ENCODE data around the gene GPATCH4. TPM values are rescaled to one million over a fixed set of nuclear protein-coding genes. Genes with fewer than 3 reads are reported as not detected.
A peak's percentile ranks its signal among the peaks of the same experiment; 100 is the strongest.
"Not testable (repeated sequence)": the region's sequence is repeated elsewhere in the genome, so short reads cannot be mapped to it uniquely, and the experiment has no call there.

Gene GPATCH4
- total RNA-seq, 2 experiments from 2014 or later: 19.0 to 20.6 TPM

DNA sequence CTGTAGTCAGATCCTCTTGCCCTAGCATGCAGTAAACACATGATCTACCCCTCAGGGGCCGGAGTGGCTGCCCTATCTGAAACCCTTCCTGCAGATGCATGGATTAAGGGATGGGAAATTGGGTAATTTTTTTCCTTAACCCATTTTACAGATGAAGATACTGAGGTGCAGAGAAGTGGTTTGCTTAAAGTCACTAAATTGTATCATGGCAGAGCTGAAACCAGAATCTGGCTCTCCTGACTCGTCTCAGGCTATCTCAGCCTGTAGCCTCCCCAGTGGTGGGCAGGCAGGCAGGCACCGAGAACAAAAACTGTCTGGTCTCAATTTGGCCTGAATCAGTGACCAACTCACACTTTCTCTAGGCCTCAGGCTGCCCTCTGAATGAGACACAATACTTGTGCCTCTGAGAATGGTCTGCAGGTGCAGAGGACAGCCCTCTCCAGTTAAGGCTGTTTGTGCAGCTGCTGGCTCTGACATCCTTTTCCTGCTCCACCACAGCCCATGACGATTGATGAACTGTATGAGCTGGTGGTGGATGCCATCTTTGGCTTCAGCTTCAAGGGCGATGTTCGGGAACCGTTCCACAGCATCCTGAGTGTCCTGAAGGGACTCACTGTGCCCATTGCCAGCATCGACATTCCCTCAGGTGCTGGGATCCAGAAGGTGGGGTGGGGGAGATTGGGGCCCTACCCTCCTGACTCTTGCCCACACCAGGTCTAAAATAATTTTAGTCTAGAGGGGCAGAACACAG lies 8.2 kb downstream of the GPATCH4 start:
- no peaks in the 10 kb centered on the region for H3K9me3 Mint-ChIP-seq
- peaks cover 30% of the 10 kb centered on the region for H3K36me3 Mint-ChIP-seq (ENCODE audit: low read depth)
- no peak for DNase-seq
- peak overlapping the region; percentile 64 for H3K27ac Mint-ChIP-seq
- ChIA-PET CTCF (interaction anchor here (0.6 to 3.4 kb wide), 6 partner anchors 11 to 634 kb away, joined by 3 to 16 read pairs (median 6); no protein-coding TSS in a partner anchor), POLR2A (interaction anchor here (0.7 to 3.1 kb wide), 9 partner anchors 10 to 136 kb away, joined by 3 to 29 read pairs (median 3); partner anchors contain the start of gene MEF2D)
- H3K27me3 Mint-ChIP-seq: no peaks in the 10 kb centered on the region
- H3K4me1 Mint-ChIP-seq: peaks cover 29% of the 10 kb centered on the region
- H3K4me3 Mint-ChIP-seq: peak overlapping the region; percentile 79

DNA sequence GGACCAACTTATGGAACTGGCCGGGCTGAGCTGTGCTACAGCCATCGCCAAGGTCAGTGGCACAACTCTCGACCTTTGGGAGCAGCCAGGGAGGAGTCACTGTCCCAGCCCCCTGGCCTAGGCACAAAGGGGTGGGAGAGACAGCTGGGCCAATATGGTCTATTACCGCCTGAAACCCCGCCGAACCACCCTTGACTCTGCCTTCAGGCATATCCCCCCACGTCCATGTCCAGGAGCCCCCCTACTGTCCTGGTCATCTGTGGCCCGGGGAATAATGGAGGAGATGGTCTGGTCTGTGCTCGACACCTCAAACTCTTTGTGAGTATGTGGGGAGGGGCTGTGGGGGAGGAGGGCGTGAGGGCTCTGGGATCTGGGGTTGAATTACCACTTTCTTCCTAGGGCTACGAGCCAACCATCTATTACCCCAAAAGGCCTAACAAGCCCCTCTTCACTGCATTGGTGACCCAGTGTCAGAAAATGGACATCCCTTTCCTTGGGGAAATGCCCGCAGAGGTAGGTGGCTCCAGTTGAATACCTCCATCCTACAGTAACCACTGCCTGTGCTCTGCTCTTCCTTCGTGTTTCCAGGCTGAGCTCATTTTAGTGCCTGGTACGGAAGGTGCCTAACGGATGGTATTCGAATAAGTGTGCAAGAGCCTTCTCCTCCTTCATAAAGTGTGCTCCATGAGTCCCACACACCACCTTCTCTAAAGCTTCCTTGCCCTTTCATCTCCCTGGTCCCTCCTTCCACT lies 8.9 kb downstream of the GPATCH4 start:
- Mint-ChIP-seq H3K9me3 (no peaks in the 10 kb centered on the region), H3K36me3 (ENCODE audit: low read depth) (peaks cover 25% of the 10 kb centered on the region), H3K4me3 (peak overlapping the region; percentile 79), H3K27me3 (no peaks in the 10 kb centered on the region), H3K27ac (peak overlapping the region; percentile 64), H3K4me1 (peaks cover 29% of the 10 kb centered on the region)
- DNase-seq: no peak
- ChIA-PET CTCF (interaction anchor here (0.5 to 3.4 kb wide), 10 partner anchors 11 to 134 kb away, joined by 3 to 16 read pairs (median 6); no protein-coding TSS in a partner anchor), POLR2A (interaction anchor here (0.6 to 3.1 kb wide), 17 partner anchors 8 to 656 kb away, joined by 3 to 45 read pairs (median 3); partner anchors contain the start of genes GPATCH4 and MEF2D)

DNA sequence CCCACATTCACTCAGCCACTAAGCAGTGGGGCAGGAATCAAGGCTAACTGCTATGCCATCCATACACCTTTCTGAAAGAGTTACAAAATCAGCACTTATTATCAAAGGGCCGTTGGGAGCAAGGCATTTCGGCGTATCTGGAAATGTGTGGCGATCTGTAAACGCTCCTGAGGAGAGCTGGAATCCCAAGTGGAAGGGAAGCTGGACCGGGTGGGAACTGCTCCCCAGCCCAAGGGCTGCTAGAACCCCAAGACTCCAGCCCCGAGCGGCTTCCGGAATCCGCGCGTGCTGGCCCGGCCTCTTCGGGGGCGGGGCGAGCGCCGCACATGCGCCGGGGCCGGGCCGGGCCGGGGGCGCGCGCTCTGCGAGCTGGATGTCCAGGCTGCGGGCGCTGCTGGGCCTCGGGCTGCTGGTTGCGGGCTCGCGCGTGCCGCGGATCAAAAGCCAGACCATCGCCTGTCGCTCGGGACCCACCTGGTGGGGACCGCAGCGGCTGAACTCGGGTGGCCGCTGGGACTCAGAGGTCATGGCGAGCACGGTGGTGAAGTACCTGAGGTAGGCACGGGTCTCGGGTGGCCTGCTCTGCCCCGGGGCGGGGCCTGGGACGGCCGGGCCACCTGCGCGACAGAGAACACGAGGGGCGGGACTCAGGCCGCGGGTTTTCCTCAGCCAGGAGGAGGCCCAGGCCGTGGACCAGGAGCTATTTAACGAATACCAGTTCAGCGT lies 9.7 kb downstream of the GPATCH4 start, which contains the start of gene NAXE:
TSS of gene NAXE (plus strand) at position 345 of the 726 bp plus-strand sequence. CDS start at position 374, 29 bp downstream.
- POLR2A ChIA-PET: interaction anchor here (0.6 to 3.1 kb wide), 20 partner anchors 9 to 655 kb away, joined by 3 to 45 read pairs (median 3); partner anchors contain the start of genes GPATCH4 and MEF2D
- H3K36me3 Mint-ChIP-seq (ENCODE audit: low read depth): peaks cover 18% of the 10 kb centered on the region
- CTCF ChIA-PET: interaction anchor here (0.5 to 3.4 kb wide), 19 partner anchors 8 to 172 kb away, joined by 3 to 16 read pairs (median 4); no protein-coding TSS in a partner anchor
- DNase-seq: peak; percentile 73
- peak within 1 kb of the TSS; percentile 76 for H3K27ac Mint-ChIP-seq
- no peaks in the 10 kb centered on the region for H3K27me3 Mint-ChIP-seq
- peaks cover 35% of the 10 kb centered on the region for H3K4me1 Mint-ChIP-seq
- H3K4me3 Mint-ChIP-seq: peak within 1 kb of the TSS; percentile 79
- no peaks in the 10 kb centered on the region for H3K9me3 Mint-ChIP-seq

DNA sequence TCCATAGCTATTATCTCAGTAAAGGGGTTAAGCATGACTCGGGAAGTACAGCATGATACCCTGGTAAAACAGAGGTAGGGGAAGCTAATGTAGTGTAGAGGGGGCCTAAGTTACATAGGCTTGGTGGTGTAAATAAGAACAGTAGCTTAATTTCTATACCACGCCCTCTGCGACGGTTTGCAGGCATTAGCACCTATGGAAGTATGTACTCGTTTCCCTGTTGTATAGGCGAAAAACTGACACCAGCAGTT lies 10.2 kb downstream of the GPATCH4 start:
- Mint-ChIP-seq H3K9me3 (no peaks in the 10 kb centered on the region), H3K36me3 (ENCODE audit: low read depth) (peaks cover 16% of the 10 kb centered on the region), H3K4me3 (peak overlapping the region; percentile 79), H3K27ac (peak overlapping the region; percentile 76), H3K4me1 (peaks cover 36% of the 10 kb centered on the region), H3K27me3 (no peaks in the 10 kb centered on the region)
- POLR2A ChIA-PET: interaction anchor here (0.7 to 3.1 kb wide), 15 partner anchors 8 to 253 kb away, joined by 3 to 45 read pairs (median 3); partner anchors contain the start of genes GPATCH4 and MEF2D
- DNase-seq: no peak
- CTCF ChIA-PET: interaction anchor here (0.7 to 3.4 kb wide), 16 partner anchors 9 to 172 kb away, joined by 3 to 16 read pairs (median 4); no protein-coding TSS in a partner anchor

DNA sequence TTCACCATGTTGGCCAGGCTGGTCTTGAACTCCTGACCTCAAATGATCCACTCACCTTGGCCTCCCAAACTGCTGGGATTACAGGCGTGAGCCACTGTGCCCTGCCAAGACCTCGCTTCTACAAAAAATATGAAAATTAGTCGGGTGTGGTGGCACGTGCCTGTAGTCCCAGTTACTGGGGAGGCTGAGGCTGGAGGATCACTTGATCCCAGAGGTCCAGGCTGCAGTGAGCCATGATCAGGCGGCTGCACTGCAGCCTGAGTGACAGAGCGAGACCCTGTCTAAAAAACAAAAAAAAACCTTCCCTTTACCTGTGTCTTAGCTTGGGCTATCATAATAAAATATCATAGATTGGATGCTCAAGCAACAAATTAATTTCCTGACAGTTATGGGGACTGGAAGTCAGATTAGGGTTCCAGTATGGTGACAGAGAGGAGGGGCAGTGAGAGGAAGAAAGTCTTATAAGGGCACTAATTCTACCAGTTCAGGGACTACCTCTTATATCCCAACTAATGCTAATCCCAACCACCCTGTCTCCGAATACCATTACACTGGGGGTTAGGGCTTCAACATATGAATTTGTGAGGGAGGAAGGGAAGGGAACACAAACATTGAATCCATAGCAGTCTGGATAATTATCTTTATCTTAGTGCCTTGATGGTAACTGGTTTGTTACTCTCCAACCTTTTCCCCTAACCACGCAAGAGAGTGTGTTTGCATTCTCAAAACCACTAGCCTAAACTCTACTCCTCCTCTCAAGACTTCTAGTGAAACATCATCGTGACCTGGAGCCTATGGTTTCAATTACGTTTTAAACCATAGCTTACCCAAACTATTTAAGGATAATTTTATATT lies 10.7 kb downstream of the GPATCH4 start:
- DNase-seq: no peak
- Mint-ChIP-seq H3K27me3 (no peaks in the 10 kb centered on the region), H3K4me3 (peak overlapping the region; percentile 79), H3K4me1 (peaks cover 36% of the 10 kb centered on the region), H3K36me3 (ENCODE audit: low read depth) (peaks cover 13% of the 10 kb centered on the region), H3K27ac (peak overlapping the region; percentile 76), H3K9me3 (no peaks in the 10 kb centered on the region)
- POLR2A ChIA-PET: interaction anchor here (0.6 to 3.1 kb wide), 13 partner anchors 8 to 545 kb away, joined by 3 to 45 read pairs (median 3); partner anchors contain the start of genes GPATCH4 and MEF2D
- CTCF ChIA-PET: interaction anchor here (0.7 to 3.4 kb wide), 16 partner anchors 9 to 171 kb away, joined by 3 to 16 read pairs (median 4); no protein-coding TSS in a partner anchor

DNA sequence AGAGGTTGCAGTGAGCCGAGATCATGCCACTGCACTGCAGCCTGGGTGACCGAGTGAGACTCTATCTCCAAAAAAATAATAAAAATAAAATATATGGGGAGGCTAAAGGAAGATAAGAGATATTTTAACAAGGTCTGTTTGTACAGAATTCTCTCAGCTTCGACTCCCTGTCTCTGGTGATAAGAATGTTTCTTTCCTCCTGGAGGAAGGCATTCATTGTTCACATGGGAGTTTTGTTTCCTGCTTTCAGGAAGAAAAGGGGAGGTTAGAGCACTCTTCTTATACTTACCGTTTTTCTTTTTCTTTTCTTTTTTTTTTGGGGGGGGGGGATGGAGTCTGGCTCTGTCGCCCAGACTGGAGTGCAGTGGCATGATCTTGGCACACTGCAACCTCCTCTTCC lies 11.7 kb downstream of the GPATCH4 start:
- no peak overlapping the region for H3K4me3 Mint-ChIP-seq
- H3K4me1 Mint-ChIP-seq: peaks cover 31% of the 10 kb centered on the region
- no peaks in the 10 kb centered on the region for H3K9me3 Mint-ChIP-seq
- CTCF ChIA-PET: interaction anchor here (1.3 to 1.4 kb wide), 2 partner anchors 19 to 137 kb away, joined by 3 to 4 read pairs; no protein-coding TSS in a partner anchor
- POLR2A ChIA-PET: interaction anchor here (3.0 kb wide), 1 partner anchor 11 kb away, joined by 45 read pairs; the partner anchor contains the start of gene GPATCH4
- no peaks in the 10 kb centered on the region for H3K27me3 Mint-ChIP-seq
- H3K27ac Mint-ChIP-seq: no peak overlapping the region
- DNase-seq: no peak
- H3K36me3 Mint-ChIP-seq (ENCODE audit: low read depth): peaks cover 6% of the 10 kb centered on the region

DNA sequence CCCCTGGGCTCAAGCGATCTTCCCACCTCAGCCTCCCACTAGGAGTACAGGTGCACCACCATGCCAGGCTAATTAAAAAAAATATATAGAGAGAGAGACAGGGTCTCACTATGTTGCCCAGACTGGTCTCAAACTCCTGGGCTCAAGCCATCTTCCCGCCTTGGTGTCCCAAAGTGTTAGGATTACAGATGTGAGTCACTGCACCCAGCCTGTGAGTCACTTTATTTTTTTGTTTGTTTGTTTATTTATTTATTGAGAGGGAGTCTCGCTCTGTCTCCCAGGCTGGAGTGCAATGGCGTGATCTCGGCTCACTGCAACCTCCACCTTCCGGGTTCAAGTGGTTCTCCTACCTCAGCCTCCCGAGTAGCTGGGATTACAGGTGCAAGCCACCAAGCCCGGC lies 13.4 kb downstream of the GPATCH4 start:
- CTCF ChIA-PET; H3K27ac Mint-ChIP-seq; H3K27me3 Mint-ChIP-seq; H3K9me3 Mint-ChIP-seq; DNase-seq; H3K36me3 Mint-ChIP-seq (ENCODE audit: low read depth); H3K4me3 Mint-ChIP-seq; POLR2A ChIA-PET: not testable (repeated sequence)
- H3K4me1 Mint-ChIP-seq: peaks cover 27% of the 10 kb centered on the region

DNA sequence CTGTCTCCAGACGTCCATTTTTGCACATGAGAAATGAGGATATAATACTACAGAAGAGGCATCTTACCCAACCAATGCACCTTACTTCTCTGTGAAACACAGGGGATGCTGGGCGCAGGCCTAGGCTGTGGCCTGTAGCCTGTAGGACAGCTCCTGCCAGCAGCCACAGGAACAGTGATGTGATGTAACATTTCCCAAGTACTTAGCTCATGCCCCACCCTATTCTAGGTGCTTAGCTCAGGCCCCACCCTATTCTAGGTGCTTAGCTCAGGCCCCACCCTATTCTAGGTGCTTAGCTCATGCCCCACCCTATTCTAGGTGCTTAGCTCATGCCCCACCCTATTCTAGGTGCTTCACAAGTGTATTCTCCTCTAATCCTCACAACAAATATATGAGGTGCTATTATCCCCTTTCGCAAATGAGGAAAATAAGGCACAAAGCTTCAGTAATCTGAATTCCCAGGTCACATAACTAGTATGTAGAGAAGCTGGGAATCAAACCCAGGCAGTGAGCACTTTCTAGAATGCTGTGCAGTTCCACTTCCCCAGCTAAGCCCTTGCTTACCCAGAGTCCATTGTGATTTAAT lies 14.3 kb downstream of the GPATCH4 start:
- Mint-ChIP-seq H3K4me1 (peaks cover 20% of the 10 kb centered on the region), H3K4me3 (no peak overlapping the region), H3K27me3 (no peaks in the 10 kb centered on the region), H3K9me3 (no peaks in the 10 kb centered on the region), H3K27ac (no peak overlapping the region), H3K36me3 (ENCODE audit: low read depth) (no peaks in the 10 kb centered on the region)
- ChIA-PET POLR2A (interaction anchor here (0.6 to 2.2 kb wide), 2 partner anchors 13 to 57 kb away, joined by 3 to 13 read pairs; no protein-coding TSS in a partner anchor), CTCF (interaction anchor here (0.8 to 2.7 kb wide), 6 partner anchors 16 to 133 kb away, joined by 3 to 16 read pairs (median 4); no protein-coding TSS in a partner anchor)
- no peak for DNase-seq

DNA sequence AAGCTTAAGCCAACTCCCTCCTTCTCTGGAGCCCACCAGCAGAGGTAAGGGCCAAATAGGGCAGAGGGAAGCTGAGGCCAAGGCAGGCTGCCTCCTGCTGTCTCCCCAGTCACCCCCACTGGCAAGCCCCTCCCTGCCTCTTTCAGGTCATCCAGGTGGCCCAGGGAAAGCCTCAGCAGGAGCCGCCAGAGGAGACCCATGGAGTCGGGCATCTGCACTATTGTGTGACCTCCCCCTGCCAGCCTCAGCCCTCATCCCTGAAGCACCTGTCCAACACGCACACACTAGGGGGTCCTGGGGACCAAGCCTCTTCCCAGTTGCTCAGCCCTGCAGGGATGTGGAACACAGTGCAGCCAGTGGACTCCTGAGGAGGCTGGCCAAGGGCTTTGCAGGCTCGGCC lies 15.0 kb downstream of the GPATCH4 start:
- no peak overlapping the region for H3K4me3 Mint-ChIP-seq
- H3K27ac Mint-ChIP-seq: no peak overlapping the region
- H3K27me3 Mint-ChIP-seq: no peaks in the 10 kb centered on the region
- no peak for DNase-seq
- CTCF ChIA-PET: interaction anchor here (0.9 to 2.7 kb wide), 6 partner anchors 16 to 132 kb away, joined by 3 to 16 read pairs (median 4); no protein-coding TSS in a partner anchor
- H3K9me3 Mint-ChIP-seq: no peaks in the 10 kb centered on the region
- peaks cover 18% of the 10 kb centered on the region for H3K4me1 Mint-ChIP-seq
- POLR2A ChIA-PET: interaction anchor here (2.2 kb wide), 1 partner anchor 13 kb away, joined by 13 read pairs; no protein-coding TSS in a partner anchor
- no peaks in the 10 kb centered on the region for H3K36me3 Mint-ChIP-seq (ENCODE audit: low read depth)

DNA sequence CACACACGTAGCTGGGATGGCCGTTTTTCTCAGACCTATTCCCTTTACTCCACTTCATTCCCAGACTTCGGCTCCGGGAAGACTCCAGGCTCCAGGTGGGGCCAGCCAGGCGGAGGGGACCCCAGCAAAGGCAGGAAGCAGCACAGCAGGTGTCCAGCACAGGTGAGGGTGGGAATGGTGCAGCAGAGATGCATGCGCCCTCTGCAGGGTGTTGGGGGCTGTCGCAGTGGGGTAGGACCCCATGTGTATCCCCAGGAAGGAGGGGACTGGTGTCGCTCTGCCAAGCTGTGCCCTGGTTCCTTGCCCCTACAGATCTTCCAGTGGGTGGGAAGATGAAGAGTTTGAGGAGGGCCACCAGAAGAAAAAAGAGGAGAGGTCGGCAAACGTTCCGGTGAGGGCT lies 16.5 kb downstream of the GPATCH4 start:
- Mint-ChIP-seq H3K4me3 (no peak overlapping the region), H3K9me3 (no peaks in the 10 kb centered on the region), H3K27me3 (peaks cover 2% of the 10 kb centered on the region), H3K36me3 (ENCODE audit: low read depth) (no peaks in the 10 kb centered on the region), H3K27ac (no peak overlapping the region), H3K4me1 (peaks cover 9% of the 10 kb centered on the region)
- DNase-seq: no peak
- POLR2A ChIA-PET: no interaction called here
- CTCF ChIA-PET: interaction anchor here (2.7 kb wide), 1 partner anchor 24 kb away, joined by 16 read pairs; no protein-coding TSS in a partner anchor

Measured in activated CD4-positive, alpha-beta memory T cell treated with anti-CD3 and anti-CD28 coated beads, Interleukin-2, amount 10 ng/mL, durations not matched to agents 7 days and 5 days (primary cell).